Activated naive CD4-positive, alpha-beta T cell treated with anti-CD3 and anti-CD28 coated beads for 36 hours (primary cell): ENCODE data around the gene ABI1. TPM values are rescaled to one million over a fixed set of nuclear protein-coding genes. Genes with fewer than 3 reads are reported as not detected.
"Not testable (repeated sequence)": the region's sequence is repeated elsewhere in the genome, so short reads cannot be mapped to it uniquely, and the experiment has no call there.

Experiments used
- CTCF ChIA-PET: fragments of 350-600 bp; sonication (Branson Sonifier 250); formaldehyde crosslinking; loops from one replicate; lab custom pipeline; 2021; ENCODE audit warnings: antibody characterized with exemption; lab: Charles Lee
- DNase-seq: peaks from one replicate; pipeline ENCODE4 v3.0.0-alpha.2; 2020
- H3K27ac Mint-ChIP-seq: one replicate; pipeline ENCODE4 v1.8.0; 2021; ENCODE audit warnings: mild to moderate bottlenecking, mixed read lengths
- H3K27me3 Mint-ChIP-seq: one replicate; pipeline ENCODE4 v1.8.0; 2021; ENCODE audit warnings: low read depth, mixed read lengths
- H3K36me3 Mint-ChIP-seq: one replicate; pipeline ENCODE4 v1.8.0; 2021; ENCODE audit warnings: low read depth, mixed read lengths
- H3K4me1 Mint-ChIP-seq: one replicate; pipeline ENCODE4 v1.8.0; 2021; ENCODE audit warnings: low read depth, mixed read lengths
- H3K4me3 Mint-ChIP-seq: one replicate; pipeline ENCODE4 v1.8.0; 2021; ENCODE audit warnings: mild to moderate bottlenecking, moderate library complexity, mixed read lengths
- H3K9me3 Mint-ChIP-seq: one replicate; pipeline ENCODE4 v1.8.0; 2021; ENCODE audit warnings: mixed read lengths
- intact Hi-C: fragments of 100-400 bp; cut with micrococcal nuclease; formaldehyde crosslinking; loops from one replicate; pipeline ENCODE4 v1.15.1; 2023
- total RNA-seq, 2 experiments: library from RNA; stranded (reverse); gene quantifications; one replicate each; pipeline ENCODE4 v1.2.3, GENCODE V29; 2021

The ABI1 gene
- total RNA-seq, 2 experiments from 2014 or later: 34.5 to 37.2 TPM

GRCh38 chr10:26863351-26864076 lies 2.8 kb upstream of the ABI1 start:
- H3K36me3 Mint-ChIP-seq: no peaks in the 10 kb centered on the region
- CTCF ChIA-PET: interaction anchor here (2.0 kb wide), 1 partner anchor 137 kb away, joined by 9 read pairs; no protein-coding TSS in a partner anchor
- no peak overlapping the region for H3K4me3 Mint-ChIP-seq
- intact Hi-C loops: loop anchor here (5.0 kb wide), 1 partner anchor 181 kb away; no protein-coding TSS in a partner anchor
- no peak overlapping the region for H3K27ac Mint-ChIP-seq
- no peaks in the 10 kb centered on the region for H3K27me3 Mint-ChIP-seq
- H3K9me3 Mint-ChIP-seq: no peaks in the 10 kb centered on the region
- peaks cover 11% of the 10 kb centered on the region for H3K4me1 Mint-ChIP-seq
- no peak for DNase-seq

DNA sequence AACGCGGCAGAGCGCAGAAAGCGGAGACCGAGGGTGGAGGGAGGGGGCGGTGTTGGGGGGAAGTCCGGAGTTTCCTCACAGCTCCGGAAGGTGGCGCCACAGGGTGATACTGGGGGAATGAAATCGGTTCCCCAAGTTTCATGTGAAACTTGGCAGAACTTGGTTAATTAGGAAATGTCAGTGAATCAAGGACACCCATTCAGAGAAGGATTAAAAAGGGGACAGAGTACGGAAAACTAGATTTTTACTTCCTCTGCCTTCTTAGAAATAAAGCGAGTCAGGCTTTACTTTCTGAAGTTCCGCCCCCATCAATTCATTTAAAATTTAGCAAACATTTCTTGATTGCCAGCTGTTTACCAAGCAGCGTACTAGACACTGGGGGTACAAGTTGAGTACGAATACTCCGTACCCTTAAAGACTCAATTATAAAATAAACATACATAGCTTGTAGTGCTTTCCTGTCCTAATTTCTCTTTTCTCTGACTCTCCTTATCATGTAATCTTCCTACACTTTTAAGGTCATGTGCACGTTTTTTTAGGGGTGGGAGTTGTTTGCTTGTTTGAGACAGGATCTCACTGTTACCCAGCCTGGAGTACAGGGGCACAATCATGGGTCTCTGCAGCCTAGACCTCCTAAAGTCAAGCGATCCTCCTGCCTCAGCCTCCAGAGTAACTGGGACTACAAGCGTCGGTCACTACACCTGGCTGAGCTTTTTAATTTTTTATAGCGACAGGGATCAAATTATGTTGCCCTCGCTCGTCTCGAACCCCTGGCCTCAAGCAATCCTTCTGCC lies 644 bp upstream of the ABI1 start:
- Mint-ChIP-seq H3K27ac (no peak overlapping the region), H3K4me3 (peak overlapping the region; percentile 98), H3K36me3 (peaks cover 2% of the 10 kb centered on the region), H3K4me1 (peaks cover 27% of the 10 kb centered on the region), H3K9me3 (no peaks in the 10 kb centered on the region), H3K27me3 (no peaks in the 10 kb centered on the region)
- DNase-seq: no peak
- intact Hi-C loops: loop anchor here (1.0 to 5.0 kb wide), 16 partner anchors 21 to 643 kb away; partner anchors contain the start of genes APBB1IP, PDSS1, RAB18 and YME1L1
- CTCF ChIA-PET: interaction anchor here (0.7 to 2.0 kb wide), 15 partner anchors 8 to 146 kb away, joined by 3 to 10 read pairs (median 3); no protein-coding TSS in a partner anchor

GRCh38 chr10:26860102-26860442 lies 686 bp downstream of the ABI1 start:
- peak; percentile 53 for DNase-seq
- intact Hi-C loops: loop anchor here (1.0 to 5.0 kb wide), 7 partner anchors 20 to 429 kb away; partner anchors contain the start of gene APBB1IP
- H3K36me3 Mint-ChIP-seq: peaks cover 2% of the 10 kb centered on the region
- H3K4me3 Mint-ChIP-seq: peak overlapping the region; percentile 98
- peaks cover 36% of the 10 kb centered on the region for H3K4me1 Mint-ChIP-seq
- no peaks in the 10 kb centered on the region for H3K9me3 Mint-ChIP-seq
- H3K27ac Mint-ChIP-seq: peak overlapping the region; percentile 90
- CTCF ChIA-PET: interaction anchor here (1.0 to 1.6 kb wide), 2 partner anchors 9 to 70 kb away, joined by 3 to 5 read pairs; no protein-coding TSS in a partner anchor
- H3K27me3 Mint-ChIP-seq: no peaks in the 10 kb centered on the region

GRCh38 chr10:26859241-26860101 lies 1.3 kb downstream of the ABI1 start:
- no peak for DNase-seq
- CTCF ChIA-PET: interaction anchor here (1.0 kb wide), 1 partner anchor 70 kb away, joined by 3 read pairs; no protein-coding TSS in a partner anchor
- H3K36me3 Mint-ChIP-seq: peaks cover 2% of the 10 kb centered on the region
- H3K9me3 Mint-ChIP-seq: no peaks in the 10 kb centered on the region
- intact Hi-C loops: loop anchor here (1.0 to 5.0 kb wide), 7 partner anchors 19 to 429 kb away; partner anchors contain the start of gene APBB1IP
- H3K27ac Mint-ChIP-seq: peak overlapping the region; percentile 90
- H3K4me1 Mint-ChIP-seq: peaks cover 42% of the 10 kb centered on the region
- H3K4me3 Mint-ChIP-seq: peak overlapping the region; percentile 98
- no peaks in the 10 kb centered on the region for H3K27me3 Mint-ChIP-seq

- CTCF ChIA-PET: no interaction called here
- Mint-ChIP-seq H3K4me3 (peak overlapping the region; percentile 98), H3K4me1 (peaks cover 50% of the 10 kb centered on the region), H3K27ac (peak overlapping the region; percentile 90), H3K9me3 (no peaks in the 10 kb centered on the region), H3K27me3 (no peaks in the 10 kb centered on the region), H3K36me3 (peaks cover 6% of the 10 kb centered on the region)
- intact Hi-C loops: no loop called here
- no peak for DNase-seq
Observed at GRCh38 chr10:26858707-26859034, 2.1 kb downstream of the ABI1 start.

- CTCF ChIA-PET: interaction anchor here (0.7 to 0.8 kb wide), 2 partner anchors 132 to 134 kb away, joined by 3 read pairs; no protein-coding TSS in a partner anchor
- intact Hi-C loops: no loop called here
- Mint-ChIP-seq H3K4me3 (peak overlapping the region; percentile 98), H3K9me3 (no peaks in the 10 kb centered on the region), H3K27ac (no peak overlapping the region), H3K4me1 (peaks cover 51% of the 10 kb centered on the region), H3K36me3 (peaks cover 6% of the 10 kb centered on the region), H3K27me3 (no peaks in the 10 kb centered on the region)
- DNase-seq: no peak
Observed at GRCh38 chr10:26857991-26858706, 2.6 kb downstream of the ABI1 start.

GRCh38 chr10:26857553-26857952 lies 3.2 kb downstream of the ABI1 start:
- H3K9me3 Mint-ChIP-seq, intact Hi-C loops, DNase-seq, H3K27me3 Mint-ChIP-seq, H3K36me3 Mint-ChIP-seq, H3K27ac Mint-ChIP-seq, H3K4me3 Mint-ChIP-seq: not testable (repeated sequence)
- CTCF ChIA-PET: interaction anchor here (0.7 to 0.8 kb wide), 3 partner anchors 119 to 134 kb away, joined by 3 read pairs; no protein-coding TSS in a partner anchor
- H3K4me1 Mint-ChIP-seq: peaks cover 51% of the 10 kb centered on the region

DNA sequence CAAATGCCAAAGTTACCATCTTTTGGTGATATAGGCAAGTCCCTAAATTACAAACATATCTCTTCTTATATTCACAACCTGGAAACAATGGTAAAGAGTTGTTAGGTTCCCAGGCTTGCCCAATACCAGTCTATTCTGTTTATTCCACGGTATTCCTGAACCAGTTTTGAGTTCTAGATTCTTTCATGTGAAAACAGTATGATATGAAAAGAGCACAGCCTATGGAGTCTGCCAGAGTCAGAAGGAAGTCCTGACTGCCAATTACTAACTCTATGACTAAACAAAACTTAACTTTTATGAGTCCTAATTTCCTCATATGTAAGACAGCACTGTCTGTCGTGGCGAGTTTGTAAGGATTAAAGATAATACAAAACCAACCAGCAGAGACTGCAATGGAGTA lies 5.6 kb downstream of the ABI1 start:
- H3K9me3 Mint-ChIP-seq: no peaks in the 10 kb centered on the region
- H3K27me3 Mint-ChIP-seq: no peaks in the 10 kb centered on the region
- intact Hi-C loops: no loop called here
- no peak overlapping the region for H3K4me3 Mint-ChIP-seq
- peaks cover 11% of the 10 kb centered on the region for H3K36me3 Mint-ChIP-seq
- peaks cover 62% of the 10 kb centered on the region for H3K4me1 Mint-ChIP-seq
- CTCF ChIA-PET: no interaction called here
- H3K27ac Mint-ChIP-seq: no peak overlapping the region
- peak; percentile 12 for DNase-seq

GRCh38 chr10:26854524-26854923 lies 6.2 kb downstream of the ABI1 start:
- no peaks in the 10 kb centered on the region for H3K9me3 Mint-ChIP-seq
- H3K36me3 Mint-ChIP-seq: peaks cover 11% of the 10 kb centered on the region
- H3K27me3 Mint-ChIP-seq: no peaks in the 10 kb centered on the region
- no peak for DNase-seq
- no peak overlapping the region for H3K27ac Mint-ChIP-seq
- intact Hi-C loops: no loop called here
- CTCF ChIA-PET: no interaction called here
- no peak overlapping the region for H3K4me3 Mint-ChIP-seq
- peaks cover 65% of the 10 kb centered on the region for H3K4me1 Mint-ChIP-seq

- CTCF ChIA-PET: no interaction called here
- H3K27ac Mint-ChIP-seq: no peak overlapping the region
- no peak overlapping the region for H3K4me3 Mint-ChIP-seq
Observed at GRCh38 chr10:26844396-26844975, 16.3 kb downstream of the ABI1 start.

GRCh38 chr10:26843736-26844135 lies 17.0 kb downstream of the ABI1 start:
- Mint-ChIP-seq H3K27me3 (no peaks in the 10 kb centered on the region), H3K27ac (no peak overlapping the region), H3K36me3 (peaks cover 7% of the 10 kb centered on the region), H3K9me3 (no peaks in the 10 kb centered on the region), H3K4me3 (no peak overlapping the region), H3K4me1 (peaks cover 66% of the 10 kb centered on the region)
- CTCF ChIA-PET: interaction anchor here (0.8 to 1.1 kb wide), 2 partner anchors 18 to 46 kb away, joined by 3 read pairs; no protein-coding TSS in a partner anchor
- DNase-seq: no peak
- intact Hi-C loops: no loop called here

More at GRCh38 chr10:26844396-26844975, 16.3 kb downstream of the ABI1 start:
- intact Hi-C loops: no loop called here
- H3K27me3 Mint-ChIP-seq: no peaks in the 10 kb centered on the region
- no peaks in the 10 kb centered on the region for H3K9me3 Mint-ChIP-seq
- DNase-seq: no peak
- H3K4me1 Mint-ChIP-seq: peaks cover 63% of the 10 kb centered on the region
- peaks cover 7% of the 10 kb centered on the region for H3K36me3 Mint-ChIP-seq
